Stimulated activated CD8-positive, alpha-beta memory T cell treated with anti-CD3 and anti-CD28 coated beads, Interleukin-4, amount 100 ng/mL, for 48 hours (primary cell): Measurements from ENCODE around the gene ABCA9.
"Not testable (repeated sequence)": the region's sequence is repeated elsewhere in the genome, so short reads cannot be mapped to it uniquely, and the experiment has no call there.

Experiments used
- DNase-seq: peaks from one replicate; pipeline ENCODE4 v3.0.0-alpha.2; 2020

ABCA9 gene, protein sequence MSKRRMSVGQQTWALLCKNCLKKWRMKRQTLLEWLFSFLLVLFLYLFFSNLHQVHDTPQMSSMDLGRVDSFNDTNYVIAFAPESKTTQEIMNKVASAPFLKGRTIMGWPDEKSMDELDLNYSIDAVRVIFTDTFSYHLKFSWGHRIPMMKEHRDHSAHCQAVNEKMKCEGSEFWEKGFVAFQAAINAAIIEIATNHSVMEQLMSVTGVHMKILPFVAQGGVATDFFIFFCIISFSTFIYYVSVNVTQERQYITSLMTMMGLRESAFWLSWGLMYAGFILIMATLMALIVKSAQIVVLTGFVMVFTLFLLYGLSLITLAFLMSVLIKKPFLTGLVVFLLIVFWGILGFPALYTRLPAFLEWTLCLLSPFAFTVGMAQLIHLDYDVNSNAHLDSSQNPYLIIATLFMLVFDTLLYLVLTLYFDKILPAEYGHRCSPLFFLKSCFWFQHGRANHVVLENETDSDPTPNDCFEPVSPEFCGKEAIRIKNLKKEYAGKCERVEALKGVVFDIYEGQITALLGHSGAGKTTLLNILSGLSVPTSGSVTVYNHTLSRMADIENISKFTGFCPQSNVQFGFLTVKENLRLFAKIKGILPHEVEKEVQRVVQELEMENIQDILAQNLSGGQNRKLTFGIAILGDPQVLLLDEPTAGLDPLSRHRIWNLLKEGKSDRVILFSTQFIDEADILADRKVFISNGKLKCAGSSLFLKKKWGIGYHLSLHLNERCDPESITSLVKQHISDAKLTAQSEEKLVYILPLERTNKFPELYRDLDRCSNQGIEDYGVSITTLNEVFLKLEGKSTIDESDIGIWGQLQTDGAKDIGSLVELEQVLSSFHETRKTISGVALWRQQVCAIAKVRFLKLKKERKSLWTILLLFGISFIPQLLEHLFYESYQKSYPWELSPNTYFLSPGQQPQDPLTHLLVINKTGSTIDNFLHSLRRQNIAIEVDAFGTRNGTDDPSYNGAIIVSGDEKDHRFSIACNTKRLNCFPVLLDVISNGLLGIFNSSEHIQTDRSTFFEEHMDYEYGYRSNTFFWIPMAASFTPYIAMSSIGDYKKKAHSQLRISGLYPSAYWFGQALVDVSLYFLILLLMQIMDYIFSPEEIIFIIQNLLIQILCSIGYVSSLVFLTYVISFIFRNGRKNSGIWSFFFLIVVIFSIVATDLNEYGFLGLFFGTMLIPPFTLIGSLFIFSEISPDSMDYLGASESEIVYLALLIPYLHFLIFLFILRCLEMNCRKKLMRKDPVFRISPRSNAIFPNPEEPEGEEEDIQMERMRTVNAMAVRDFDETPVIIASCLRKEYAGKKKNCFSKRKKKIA (N-terminal part only)

DNA sequence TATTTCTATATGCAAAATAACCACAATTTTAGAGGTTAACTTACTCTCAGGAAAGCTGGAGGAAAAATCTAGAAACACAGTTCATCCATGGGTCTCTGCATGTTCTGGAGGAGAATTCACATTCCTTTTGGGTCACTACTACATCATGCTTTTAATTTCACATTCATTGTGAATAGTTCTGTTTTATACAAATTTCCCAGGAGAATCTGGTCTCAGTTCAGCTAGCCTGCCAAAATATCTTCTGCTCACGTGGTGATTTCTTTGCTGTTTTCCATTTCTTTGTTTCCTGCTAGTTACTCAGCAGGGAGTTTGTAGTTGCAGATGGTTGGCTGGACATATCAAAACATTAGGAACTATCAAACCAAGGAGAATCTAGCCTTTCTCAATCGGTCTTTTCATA is at the start of gene ABCA9:
TSS of gene ABCA9 (minus strand) at position 106 of the 400 bp plus-strand sequence. CDS start 9,801 bp downstream, outside the sequence.
- DNase-seq = no peak

DNA sequence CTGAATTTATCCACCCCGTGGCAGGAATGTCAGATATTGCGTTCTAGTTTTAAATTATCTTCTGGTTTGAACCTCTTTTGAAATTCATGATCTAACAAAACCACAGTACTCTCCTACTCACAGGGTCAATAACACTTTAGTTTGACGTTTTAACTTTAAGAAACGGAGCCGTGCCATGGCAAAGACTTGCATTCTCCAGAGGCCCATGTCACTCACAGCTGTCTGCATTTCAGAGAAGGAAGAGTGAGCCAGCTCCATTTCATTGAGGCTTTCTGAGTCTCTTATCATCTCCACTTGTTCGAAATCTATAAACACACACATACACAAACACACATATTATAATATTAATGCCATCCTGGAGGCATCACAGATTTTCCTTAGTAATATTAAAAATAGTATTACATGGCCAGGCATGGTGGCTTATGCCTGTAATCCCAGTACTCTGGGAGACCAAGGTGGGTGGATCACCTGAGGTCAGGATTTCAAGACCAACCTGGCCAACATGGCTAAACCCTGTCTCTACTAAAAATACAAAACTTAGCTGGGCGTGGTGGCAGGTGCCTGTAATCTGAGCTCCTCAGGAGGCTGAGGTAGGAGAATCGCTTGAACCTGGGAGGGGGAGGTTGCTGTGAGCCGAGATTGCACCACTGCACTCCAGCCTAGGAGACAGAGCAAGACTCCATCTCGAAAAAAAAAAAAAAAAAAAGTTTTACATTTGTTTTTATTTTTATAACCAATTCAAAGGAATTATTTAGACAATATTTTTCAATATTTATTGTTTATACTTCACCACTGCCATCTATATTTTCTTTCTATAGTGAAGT is 45.4 kb upstream of the ABCA9 start:
- no peak for DNase-seq

DNA sequence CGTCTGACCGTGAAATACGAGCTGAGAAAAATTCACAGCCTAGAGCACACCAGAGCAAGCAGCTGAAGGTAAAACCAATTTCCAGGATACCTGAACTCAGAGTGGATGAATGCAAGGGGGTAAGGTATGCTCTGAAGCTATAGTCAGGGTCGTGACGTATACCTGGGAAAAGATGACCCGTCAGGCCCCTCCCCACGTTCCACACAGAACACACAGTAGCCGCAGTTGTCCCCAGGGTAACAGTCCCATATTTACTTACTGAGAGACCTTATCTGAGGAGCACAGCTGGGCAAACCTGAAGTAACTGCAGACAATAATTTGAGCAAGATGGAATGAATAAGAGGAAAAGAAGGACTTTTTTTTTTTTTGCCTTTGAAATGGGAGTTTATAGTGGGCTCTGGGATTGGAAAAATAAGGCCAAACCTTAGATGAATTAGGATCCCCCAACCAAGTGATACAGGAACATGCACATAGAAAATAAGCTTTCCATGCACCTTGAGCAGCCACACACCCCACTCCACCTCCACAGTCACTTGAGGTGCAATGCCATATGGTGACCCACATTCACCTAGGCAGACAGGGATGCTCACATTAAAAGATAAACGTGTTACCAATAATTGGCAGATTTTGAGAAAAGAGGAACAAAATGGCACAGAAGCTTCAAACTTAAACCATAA is 43.0 kb upstream of the ABCA9 start:
- DNase-seq = no peak

DNA sequence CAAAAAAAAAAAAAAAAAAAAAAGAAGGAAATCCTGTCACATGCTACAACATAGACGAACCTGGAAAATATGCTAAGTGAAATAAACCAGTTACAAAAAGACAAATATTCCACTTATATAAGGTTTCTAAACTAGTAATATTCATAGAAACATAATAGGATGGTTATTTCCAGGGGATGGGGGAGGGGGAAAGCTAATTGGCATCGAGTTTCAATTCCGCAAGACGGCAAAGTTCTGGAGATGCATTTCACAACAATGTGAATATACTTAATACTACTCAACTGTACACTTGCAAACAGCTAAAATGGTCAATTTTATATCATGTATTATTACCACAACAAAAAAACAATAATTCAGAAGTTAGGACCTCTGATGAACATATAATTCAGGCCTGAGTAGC is 37.9 kb upstream of the ABCA9 start:
- no peak for DNase-seq

DNA sequence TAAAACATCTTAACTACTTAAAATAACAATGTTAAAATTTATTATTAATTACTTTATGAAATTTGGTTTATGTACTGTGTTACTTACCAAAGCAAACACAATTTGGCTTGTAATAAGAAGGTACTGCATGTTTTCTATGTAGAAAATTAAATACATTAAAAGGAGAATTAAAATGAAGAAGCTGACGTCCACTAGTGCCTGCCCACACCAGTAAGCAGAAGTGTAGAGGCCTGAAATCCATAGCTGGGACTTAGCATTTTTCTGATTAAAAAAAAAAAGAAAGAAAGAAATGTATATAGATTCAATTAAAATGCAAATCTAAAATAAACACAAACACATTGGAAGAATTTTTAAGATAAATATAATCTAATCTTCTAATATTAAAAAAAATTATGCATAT is 35.8 kb upstream of the ABCA9 start:
- DNase-seq = no peak

DNA sequence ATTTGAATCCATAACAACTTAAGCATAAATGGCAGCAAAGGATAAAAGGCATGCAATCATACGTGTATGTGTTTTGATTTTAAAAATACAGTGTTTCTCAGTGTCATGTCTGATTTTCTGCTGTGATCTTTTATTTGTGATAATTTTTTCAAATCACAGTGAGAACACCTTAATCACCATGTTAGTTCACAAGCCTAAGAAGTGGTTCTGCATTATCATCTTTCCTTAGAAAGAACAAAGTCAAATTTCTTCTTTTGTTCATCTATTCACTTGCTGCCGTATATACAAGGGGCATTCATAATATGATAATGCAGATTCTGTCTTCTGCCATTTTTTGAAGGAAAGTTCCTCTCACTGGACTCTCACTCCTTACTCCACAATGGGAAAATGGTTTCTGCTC is 33.3 kb upstream of the ABCA9 start:
- DNase-seq = no peak

DNA sequence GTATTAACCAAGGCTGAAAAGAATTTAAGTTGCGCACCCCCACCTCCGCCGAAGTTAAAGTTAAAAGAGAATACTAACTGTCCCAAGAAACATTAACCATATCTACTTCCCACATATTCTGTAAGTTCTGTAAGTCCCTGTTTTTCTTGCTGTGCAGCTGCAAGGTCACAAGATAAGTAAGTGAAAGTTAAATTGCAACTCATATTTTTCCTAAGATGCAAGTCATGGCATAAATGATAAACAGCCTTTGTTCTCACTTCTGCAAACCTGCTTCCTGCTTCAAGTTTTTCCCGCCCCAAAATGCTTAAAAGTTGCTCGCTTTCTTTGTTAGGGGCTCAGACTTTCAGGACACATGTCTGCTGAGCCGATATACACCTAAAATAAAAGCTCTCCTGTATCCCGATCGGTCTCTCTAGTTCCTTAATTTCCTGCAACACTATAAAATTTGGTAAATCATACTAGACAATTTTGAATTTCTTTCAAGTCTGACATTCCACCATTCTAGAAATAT is 32.6 kb upstream of the ABCA9 start:
- DNase-seq = no peak

DNA sequence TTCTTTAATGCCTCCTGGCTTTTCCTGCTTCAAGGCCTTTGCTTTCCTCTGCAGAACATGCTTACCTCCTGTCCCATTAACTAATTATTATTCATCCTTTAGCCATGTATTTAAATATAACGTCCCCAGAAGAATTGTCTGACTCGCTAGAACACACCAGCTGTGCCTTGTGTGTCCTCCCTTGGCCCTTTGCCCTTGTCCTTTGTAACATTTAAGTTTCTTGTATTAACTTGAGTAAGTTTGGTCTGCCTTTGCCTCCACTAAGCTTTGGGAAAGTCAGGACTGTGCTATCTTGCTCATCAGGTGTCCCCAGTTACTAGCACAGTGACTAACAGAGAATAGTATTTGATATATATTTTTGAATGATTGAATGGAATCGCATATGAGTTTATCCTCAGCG is 29.6 kb upstream of the ABCA9 start:
- DNase-seq = no peak

DNA sequence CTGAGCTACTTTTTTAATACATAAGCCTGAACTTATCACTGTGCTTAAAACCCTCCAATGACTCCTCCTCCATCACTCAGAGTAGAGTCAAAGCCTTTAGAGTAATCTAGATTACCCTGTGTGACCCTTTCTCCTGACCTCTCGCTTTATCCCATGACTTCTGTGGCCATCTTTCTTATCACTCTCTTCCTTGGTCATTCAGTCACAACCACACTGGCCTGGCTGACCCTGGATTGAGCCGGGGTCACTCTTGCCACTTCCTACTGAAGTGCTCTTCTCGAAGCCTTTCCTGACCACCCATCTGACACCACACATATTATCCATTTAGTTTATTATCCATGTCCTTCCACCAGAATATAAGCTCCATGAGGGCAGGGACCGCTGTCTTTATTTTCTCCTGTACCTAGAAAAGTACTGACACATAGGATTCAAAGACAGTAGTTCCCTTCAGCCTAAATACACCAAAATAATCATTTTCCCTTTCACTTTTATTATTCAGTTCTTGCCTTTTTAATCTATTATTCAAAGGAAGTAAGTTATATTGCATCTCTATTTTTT is 28.0 kb upstream of the ABCA9 start:
- DNase-seq = no peak

DNA sequence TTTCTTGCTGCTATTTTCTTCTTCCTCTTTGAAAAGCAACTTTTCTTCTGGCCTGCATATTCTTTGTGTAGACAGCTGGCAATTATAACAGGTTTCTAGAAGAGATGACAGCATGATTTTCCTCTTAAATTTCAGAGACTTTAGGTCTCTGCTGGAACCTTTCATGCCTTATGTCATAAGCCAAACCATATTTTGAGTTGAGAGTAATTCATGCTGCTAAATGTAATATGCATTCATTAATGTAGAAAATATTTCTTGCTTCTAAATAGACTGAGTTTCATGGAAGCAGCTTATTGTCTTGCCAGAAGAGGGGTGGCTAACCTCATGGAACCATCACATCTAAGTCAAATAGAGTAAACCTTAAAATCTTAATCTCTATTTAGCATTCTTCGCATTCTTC is 25.9 kb upstream of the ABCA9 start:
- no peak for DNase-seq

DNA sequence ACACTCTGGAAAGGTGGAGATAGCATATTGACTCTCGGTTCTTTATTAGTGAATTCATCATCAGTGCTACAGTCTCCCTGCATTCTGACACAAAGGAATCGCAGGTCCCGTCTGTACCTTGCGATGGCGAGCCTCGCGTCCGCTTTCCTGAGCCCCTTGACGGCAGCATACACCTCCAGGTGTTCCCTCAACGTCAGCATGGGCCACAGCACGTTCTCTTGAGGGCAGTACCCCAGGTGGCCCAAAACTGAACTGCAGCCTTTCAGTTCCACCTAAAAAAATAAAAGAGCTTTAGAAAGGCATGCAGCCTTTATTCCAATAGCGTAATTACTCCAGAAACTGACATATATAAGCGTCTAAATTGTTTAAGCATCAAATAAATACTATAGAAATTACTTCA is 24.2 kb upstream of the ABCA9 start:
- DNase-seq = no peak

DNA sequence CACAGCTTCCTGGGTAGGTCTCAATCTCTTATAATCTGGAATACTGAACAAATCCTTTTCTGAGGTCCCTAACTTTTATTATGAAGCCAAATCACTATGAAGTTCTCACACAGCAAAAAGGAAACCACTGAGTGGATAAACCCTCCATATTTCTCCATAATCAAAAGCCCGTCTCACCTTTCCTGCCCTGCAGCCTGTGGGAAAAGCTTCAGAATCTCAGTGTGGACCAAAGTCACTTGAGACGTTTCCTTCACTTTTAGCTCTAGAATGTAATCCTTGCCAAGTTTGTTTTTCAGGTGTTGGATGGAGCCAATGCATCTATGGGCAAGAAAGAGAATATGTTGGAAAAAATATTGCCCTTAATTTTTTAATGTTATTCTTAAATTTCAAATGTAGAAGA is 22.0 kb upstream of the ABCA9 start:
- DNase-seq = no peak

DNA sequence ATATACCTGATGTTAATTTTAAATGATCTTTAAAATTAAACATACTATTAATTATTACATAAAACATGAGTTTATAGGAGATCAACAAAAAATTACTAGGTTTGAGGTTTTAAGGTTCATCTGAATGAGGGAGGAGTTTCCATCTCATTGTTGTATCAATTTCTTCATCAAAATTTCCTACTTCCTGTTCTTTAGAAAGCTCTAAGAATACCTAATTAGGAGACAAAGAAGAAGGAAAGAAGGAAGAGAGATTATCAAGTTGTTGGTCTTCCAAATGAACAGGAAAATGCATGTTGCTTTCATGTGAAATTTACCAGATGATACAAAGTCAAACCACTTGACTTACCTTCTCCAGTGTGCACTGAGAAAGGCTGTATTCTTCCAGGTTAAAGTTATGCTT is 18.1 kb upstream of the ABCA9 start:
- no peak for DNase-seq

DNA sequence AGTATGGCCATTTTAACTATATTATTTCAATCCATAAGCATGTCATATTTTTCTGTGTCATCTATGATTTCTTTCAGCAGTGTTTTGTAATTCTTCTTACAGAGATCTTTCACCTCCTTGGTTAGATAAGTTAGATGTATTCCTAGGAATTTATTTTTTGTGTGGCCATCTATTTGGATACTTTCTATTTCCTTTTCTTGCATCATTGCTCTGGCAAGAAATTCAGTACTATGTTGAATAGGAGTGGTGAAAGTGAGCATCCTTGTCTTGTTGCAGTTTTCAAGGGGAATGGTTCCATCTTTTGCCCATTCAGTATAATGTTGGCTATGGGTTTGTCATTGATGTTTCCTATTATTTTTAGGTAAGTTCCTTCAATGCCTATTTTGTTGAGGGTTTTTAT is 15.1 kb upstream of the ABCA9 start:
- no peak for DNase-seq

DNA sequence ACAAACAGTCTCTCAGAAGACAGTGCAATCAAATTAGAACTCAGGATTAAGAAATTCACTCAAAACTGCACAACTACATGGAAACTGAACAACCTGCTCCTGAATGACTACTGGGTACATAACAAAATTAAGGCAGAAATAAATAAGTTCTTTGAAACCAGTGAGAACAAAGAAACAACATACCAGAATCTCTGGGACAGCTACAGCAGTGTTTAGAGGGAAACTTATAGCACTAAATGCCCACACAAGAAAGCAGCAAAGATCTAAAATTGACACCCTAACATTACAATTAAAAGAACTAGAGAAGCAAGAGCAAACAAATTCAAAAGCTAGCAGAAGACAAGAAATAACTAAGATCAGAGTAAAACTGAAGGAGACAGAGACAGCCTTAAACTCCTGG is 12.7 kb upstream of the ABCA9 start:
- not testable (repeated sequence) for DNase-seq

DNA sequence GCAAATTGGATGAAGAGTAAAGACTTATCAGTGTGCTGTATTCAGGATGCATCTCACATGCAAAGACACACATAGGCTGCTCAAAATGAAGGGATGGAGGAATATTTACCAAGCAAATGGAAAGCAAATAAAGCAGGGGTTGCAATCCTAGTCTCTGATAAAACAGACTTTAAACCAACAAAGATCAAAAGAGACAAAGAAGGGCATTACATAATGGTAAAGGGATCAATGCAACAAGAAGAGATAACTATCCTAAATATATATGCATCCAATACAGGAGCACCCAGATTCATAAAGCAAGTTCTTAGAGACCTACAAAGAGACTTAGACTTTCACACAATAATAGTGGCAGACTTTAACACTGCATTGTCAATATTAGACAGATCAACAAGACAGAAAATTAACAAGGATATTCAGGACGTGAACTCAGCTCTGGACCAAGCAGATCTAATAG is 12.1 kb upstream of the ABCA9 start:
- DNase-seq = not testable (repeated sequence)

DNA sequence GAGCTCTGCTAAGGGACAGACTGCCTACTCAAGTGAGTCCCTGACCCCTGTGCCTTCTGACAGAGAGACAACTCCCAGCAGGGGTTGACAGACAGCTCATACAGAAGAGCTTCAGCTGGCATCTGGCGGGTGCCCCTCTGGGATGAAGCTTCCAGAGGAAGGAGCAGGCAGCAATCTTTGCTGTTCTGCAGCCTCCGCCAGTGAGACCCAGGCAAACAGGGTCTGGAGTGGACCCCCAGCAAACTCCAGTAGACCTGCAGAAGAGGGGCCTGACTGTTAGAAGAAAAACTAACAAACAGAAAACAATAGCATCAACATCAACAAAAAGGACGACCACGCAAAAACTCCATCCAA is 10.5 kb upstream of the ABCA9 start:
- DNase-seq = not testable (repeated sequence)

DNA sequence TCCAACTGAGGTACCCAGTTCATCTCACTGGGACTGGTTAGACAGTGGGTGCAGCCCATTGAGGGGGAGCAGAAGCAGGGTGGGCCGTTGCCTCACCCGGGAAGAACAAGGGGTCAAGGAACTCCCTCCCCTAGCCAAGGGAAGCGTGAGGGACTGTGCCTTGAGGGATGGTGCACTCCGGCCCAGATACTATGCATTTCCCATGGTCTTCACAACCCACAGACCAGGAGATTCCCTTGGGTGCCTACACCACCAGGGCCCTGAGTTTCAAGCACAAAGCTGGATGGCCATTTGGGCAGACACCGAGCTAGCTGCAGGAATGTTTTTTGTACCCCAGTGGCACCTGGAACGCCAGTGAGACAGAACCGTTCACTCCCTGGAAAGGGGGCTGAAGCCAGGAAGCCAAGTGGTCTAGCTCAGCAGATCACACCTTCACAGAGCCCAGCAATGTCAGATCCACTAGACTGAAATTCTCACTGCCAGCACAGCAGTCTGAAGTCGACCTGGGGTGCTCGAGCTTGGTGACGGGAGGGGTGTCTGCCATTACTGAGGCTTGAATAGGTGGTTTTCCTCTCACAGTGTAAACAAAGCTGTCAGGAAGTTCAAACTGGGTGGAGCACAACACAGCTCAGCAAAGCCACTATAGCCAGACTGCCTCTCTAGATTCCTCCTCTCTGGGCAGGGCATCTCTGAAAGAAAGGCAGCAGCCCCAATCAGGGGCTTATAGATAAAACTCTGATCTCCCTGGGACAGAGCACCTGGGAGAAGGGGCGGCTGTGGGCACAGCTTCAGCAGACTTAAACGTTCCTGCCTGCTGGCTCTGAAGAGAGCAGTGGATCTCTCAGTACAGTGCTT is 9.9 kb upstream of the ABCA9 start:
- DNase-seq = not testable (repeated sequence)

DNA sequence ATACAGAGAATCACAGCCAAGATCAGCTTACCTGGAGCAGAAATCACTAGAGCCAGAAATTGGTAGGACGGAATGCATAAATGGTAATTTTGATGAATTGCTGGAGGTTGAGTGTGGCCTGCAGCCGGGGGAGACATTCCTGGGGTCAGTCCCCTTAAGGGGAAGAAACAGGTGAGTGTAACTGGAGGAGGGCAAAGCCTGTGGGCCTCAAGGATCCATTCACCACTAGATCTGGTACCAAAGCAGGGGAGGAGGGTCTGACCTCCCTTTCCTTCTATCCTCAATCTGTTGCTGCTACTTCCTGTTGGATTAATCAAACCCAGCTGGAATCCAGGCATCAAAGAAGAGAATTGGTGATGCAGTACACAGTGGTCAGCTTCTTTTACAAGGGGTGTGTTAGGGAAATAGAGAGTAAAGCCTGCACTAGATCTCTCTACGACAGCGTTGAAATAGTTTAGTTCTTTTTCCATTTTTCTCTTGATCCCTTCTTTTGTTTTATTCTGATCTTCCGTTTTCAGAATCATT is 8.6 kb upstream of the ABCA9 start:
- no peak for DNase-seq
